ENCODE results near the gene PRELID3B. TPM values are rescaled to one million over a fixed set of nuclear protein-coding genes. Genes with fewer than 3 reads are reported as not detected.

The PRELID3B gene
- total and polyA plus RNA-seq, 2 of the 8 experiments (the other 6 are each of a cell fraction or from before 2014, with no cell fraction given), result 8.1 to 50.5 TPM

GRCh38 chr20:58989196-58989595, 53.4 kb downstream of the PRELID3B start:
- ChIA-PET POLR2A (ENCODE audit: partially characterized antibody) (interaction anchor here (0.8 to 1.2 kb wide), 3 partner anchors 7 to 8 kb away, joined by 3 to 4 read pairs (median 4); partner anchors contain the start of gene NELFCD), CTCF (ENCODE audit: partially characterized antibody) (no interaction called here)
- H3K9me3 ChIP-seq (ENCODE audit: insufficient read depth in 2 of 2, low read depth in 1 of 2, low read length in 1 of 2), result no peaks in the 10 kb centered on the region
- no peak overlapping the region for H2BK5ac ChIP-seq (ENCODE audit: low read depth, low read length)
- H3K36me3 ChIP-seq (ENCODE audit: control insufficient read depth in 2 of 4, insufficient read depth in 4 of 4, low read length in 3 of 4), result peaks cover 33 to 73% (median 64%) of the 10 kb centered on the region in 4 experiments
- H4K20me1 ChIP-seq (replicated peaks in 1 of 2; ENCODE audit: control insufficient read depth in 1 of 2, insufficient read depth in 2 of 2, low read length in 2 of 2), result peaks cover 2 to 14% of the 10 kb centered on the region in 2 experiments
- no peak overlapping the region for H3K4me3 ChIP-seq (ENCODE audit: extremely low read depth in 1 of 4, insufficient read depth in 2 of 4, low read depth in 3 of 4, low read length in 4 of 4)
- H2AFZ ChIP-seq (ENCODE audit: low read length), result no peak overlapping the region
- no peak overlapping the region for H4K5ac ChIP-seq (ENCODE audit: insufficient read length, low read depth, low read length)
- H2BK12ac ChIP-seq (ENCODE audit: low read depth, low read length), result no peak overlapping the region
- DNase-seq (ENCODE audit: low read depth in 1 of 2, low spot score in 2 of 2) (no peak), FAIRE-seq (no peak)
- no peak overlapping the region for H3K27ac ChIP-seq (ENCODE audit: low read depth, low read length)
- no peak overlapping the region for H2BK120ac ChIP-seq (replicated peaks; ENCODE audit: low read depth, low read length)
- H3K79me1 ChIP-seq (ENCODE audit: low read depth, low read length), result peaks cover 8% of the 10 kb centered on the region; the same call in 1 of the 2 replicates
- whole genome bisulfite sequencing, 2 experiments (ENCODE audit: extremely low coverage in 1 of 2, insufficient coverage in 1 of 2, insufficient read length in 1 of 2, insufficient replicate concordance in 2 of 2, low coverage in 1 of 2, low lambda C conversion rate in 2 of 2, missing lambda C conversion rate in 1 of 2), result 80% methylated on average over 10 of the region's 10 CpGs; no CpG with 5 or more reads in 1 of the 2 experiments
- H4K91ac ChIP-seq (replicated peaks; ENCODE audit: insufficient read length, low read length), result no peak overlapping the region
- H2BK20ac ChIP-seq (ENCODE audit: low read length), result no peak overlapping the region
- no peak overlapping the region for H3K23ac ChIP-seq (ENCODE audit: insufficient read length)
- no peak overlapping the region for H3K4me2 ChIP-seq (ENCODE audit: insufficient read depth in 1 of 2, low read depth in 2 of 2, low read length in 2 of 2)
- no peak overlapping the region for H4K8ac ChIP-seq (ENCODE audit: extremely low read depth, insufficient read depth, low read length)
- no peaks in the 10 kb centered on the region for H3K27me3 ChIP-seq (replicated peaks in 1 of 4; ENCODE audit: control insufficient read depth in 3 of 4, extremely low read depth in 1 of 4, insufficient read depth in 3 of 4, low read length in 3 of 4)
- H2AK5ac ChIP-seq (ENCODE audit: low read depth, low read length), result no peak overlapping the region
- H3K9ac ChIP-seq (replicated peaks in 1 of 4; ENCODE audit: extremely low read depth in 1 of 4, low read depth in 3 of 4, low read length in 3 of 4), result no peak overlapping the region
- no peak overlapping the region for H3K14ac ChIP-seq (ENCODE audit: insufficient read length)
- no peak overlapping the region for H3K4ac ChIP-seq (replicated peaks; ENCODE audit: insufficient read length, low read depth, low read length)
- no peak overlapping the region for H2BK15ac ChIP-seq (ENCODE audit: low read length)
- no peaks in the 10 kb centered on the region for H3K23me2 ChIP-seq (ENCODE audit: low read depth, low read length)
- H3K79me2 ChIP-seq (ENCODE audit: control insufficient read depth in 1 of 2, insufficient read depth in 2 of 2, low read length in 2 of 2), result peaks cover 0 to 18% of the 10 kb centered on the region in 2 experiments; a peak in 2 of 4 replicates
- no peak overlapping the region for H3K18ac ChIP-seq (ENCODE audit: extremely low read depth, low read length)
- H3K4me1 ChIP-seq (replicated peaks in 1 of 4; ENCODE audit: control insufficient read depth in 3 of 4, insufficient read depth in 4 of 4, low read length in 3 of 4), result no peaks in the 10 kb centered on the region
- H3K56ac ChIP-seq (replicated peaks; ENCODE audit: insufficient read length, low read depth, low read length), result no peak overlapping the region
- no peak for TF ChIP-seq USF2 (IDR thresholded peaks at IDR 0.05; ENCODE audit: low read length)
- no peak for TF ChIP-seq SUZ12 (IDR thresholded peaks at IDR 0.05; ENCODE audit: low read length)
- TF ChIP-seq KDM1A (IDR thresholded peaks at IDR 0.05; ENCODE audit: borderline replicate concordance, low read length), result no peak
- no peak for TF ChIP-seq KDM4A (IDR thresholded peaks at IDR 0.05; ENCODE audit: low read depth, low read length, severe bottlenecking)
- TF ChIP-seq CTBP2 (IDR thresholded peaks at IDR 0.05; ENCODE audit: borderline replicate concordance, insufficient read depth, insufficient read length, low read length), result no peak
- TF ChIP-seq CTCF (IDR thresholded peaks at IDR 0.05; ENCODE audit: control extremely low read depth in 1 of 3, insufficient read depth in 1 of 3, low read depth in 1 of 3, low read length in 3 of 3), result no peak
- TF ChIP-seq TAF1 (IDR thresholded peaks at IDR 0.05; ENCODE audit: low read depth, low read length), result no peak
- TF ChIP-seq TCF12 (IDR thresholded peaks at IDR 0.05; ENCODE audit: low read depth, low read length), result no peak
- no peak for TF ChIP-seq CEBPB (IDR thresholded peaks at IDR 0.05; ENCODE audit: low read depth, low read length)
- no peak for TF ChIP-seq SP4 (IDR thresholded peaks at IDR 0.05; ENCODE audit: low read length)
- TF ChIP-seq ZNF274 (IDR thresholded peaks at IDR 0.05; ENCODE audit: borderline replicate concordance, extremely low read depth, low read length), result no peak
